Stimulated activated CD8-positive, alpha-beta memory T cell treated with anti-CD3 and anti-CD28 coated beads, Interleukin-4, amount 100 ng/mL, for 4 hours (primary cell): ENCODE measurements around the gene PPIL3.
"Not testable (repeated sequence)": the region's sequence is repeated elsewhere in the genome, so short reads cannot be mapped to it uniquely, and the experiment has no call there.

Experiments used
- DNase-seq, 2 donors: peaks; one replicate each; pipeline ENCODE4 v3.0.0-alpha.2; 2020; ENCODE audit warnings: low read depth in 2 of 2, low spot score in 1 of 2

Gene PPIL3

GRCh38 chr2:200888704-200889625 lies at the start of gene PPIL3, which contains the start of gene NIF3L1:
PPIL3 (minus strand) TSS chr2:200889077; CDS start chr2:200887615, 1,462 bp downstream.
NIF3L1 (plus strand) TSS chr2:200889371; CDS start chr2:200891944, 2,573 bp downstream.
- peak; percentile 94 for DNase-seq

GRCh38 chr2:200930947-200931626 lies 42.2 kb upstream of the PPIL3 start:
- no peak for DNase-seq

GRCh38 chr2:200929334-200930249 lies 40.7 kb upstream of the PPIL3 start:
- DNase-seq, result no peak

DNA sequence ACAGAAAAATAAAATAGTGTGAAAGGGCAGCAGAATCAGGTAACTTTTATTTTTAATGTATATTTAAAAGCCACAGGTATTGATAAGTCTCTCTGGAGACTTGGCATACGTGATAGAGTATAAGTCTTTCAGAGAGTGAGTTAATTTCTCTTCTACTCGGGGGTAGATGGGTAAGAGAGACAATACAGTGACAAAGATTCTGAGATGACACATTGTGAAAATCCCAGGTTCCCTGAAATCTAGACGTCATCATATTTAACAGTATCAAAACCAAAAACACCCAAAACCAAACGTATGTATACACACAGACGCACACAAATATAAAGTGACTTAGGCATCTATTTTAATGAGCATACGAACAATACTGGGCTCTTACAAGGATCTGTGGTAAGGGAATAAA lies 33.6 kb upstream of the PPIL3 start:
- no peak for DNase-seq

DNA sequence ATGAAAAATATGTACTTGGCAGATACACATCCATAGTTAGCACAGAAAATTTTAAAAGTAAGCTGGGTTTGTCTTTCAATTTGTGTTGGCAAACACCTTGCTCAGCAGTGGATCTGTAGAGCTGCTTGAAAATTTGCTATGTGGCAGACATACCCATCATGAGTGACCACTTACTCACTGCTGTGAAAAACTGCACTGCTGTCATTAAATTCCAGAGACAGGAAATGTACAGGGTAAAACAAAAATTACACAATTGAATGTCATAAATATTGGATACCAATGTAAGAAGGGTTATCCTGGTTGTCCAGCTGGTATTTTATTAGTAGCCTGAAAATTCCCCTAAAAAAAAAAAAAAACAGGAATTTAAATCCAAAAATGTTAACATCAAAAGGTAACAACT lies 24.8 kb upstream of the PPIL3 start:
- DNase-seq, result no peak

- DNase-seq, result no peak
Observed at GRCh38 chr2:200909958-200910357, 21.1 kb upstream of the PPIL3 start.

GRCh38 chr2:200905618-200906296 lies 16.9 kb upstream of the PPIL3 start:
- peak; percentile 2 to 13 for DNase-seq

DNA sequence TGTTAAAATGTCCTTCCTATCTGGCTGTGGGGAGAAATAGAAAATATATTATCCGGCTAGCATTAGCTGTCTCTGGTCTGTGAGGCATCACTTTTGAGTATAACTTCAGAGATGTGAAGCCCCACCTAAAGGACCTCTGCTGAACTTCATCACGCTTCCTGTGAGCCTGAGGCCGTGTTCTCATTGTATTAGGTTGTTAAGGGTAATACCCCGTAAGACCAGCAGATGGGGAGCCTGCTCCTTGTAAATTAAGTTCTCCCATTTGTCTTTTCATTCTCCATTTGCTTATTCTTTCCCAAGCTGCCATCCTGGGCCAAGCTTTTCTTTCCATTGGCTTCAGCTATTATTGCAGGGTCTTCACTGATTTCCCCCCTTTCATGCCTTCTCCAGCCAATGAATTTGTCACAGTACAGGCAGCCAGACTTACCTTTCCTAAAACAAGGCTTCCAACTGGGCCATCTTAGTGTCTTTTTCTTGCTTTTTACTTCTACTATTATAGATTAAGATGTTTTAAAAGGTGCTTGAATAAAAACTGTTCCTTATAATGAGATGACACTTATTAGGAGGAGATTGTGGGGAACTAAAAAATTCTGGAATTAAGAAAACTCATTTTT lies 12.7 kb upstream of the PPIL3 start:
- DNase-seq, result peak; percentile 31 to 40

- DNase-seq, result no peak
Observed at GRCh38 chr2:200899482-200899881, 10.6 kb upstream of the PPIL3 start.

- DNase-seq, result not testable (repeated sequence)
Observed at GRCh38 chr2:200881715-200882249, 7.1 kb downstream of the PPIL3 start.

DNA sequence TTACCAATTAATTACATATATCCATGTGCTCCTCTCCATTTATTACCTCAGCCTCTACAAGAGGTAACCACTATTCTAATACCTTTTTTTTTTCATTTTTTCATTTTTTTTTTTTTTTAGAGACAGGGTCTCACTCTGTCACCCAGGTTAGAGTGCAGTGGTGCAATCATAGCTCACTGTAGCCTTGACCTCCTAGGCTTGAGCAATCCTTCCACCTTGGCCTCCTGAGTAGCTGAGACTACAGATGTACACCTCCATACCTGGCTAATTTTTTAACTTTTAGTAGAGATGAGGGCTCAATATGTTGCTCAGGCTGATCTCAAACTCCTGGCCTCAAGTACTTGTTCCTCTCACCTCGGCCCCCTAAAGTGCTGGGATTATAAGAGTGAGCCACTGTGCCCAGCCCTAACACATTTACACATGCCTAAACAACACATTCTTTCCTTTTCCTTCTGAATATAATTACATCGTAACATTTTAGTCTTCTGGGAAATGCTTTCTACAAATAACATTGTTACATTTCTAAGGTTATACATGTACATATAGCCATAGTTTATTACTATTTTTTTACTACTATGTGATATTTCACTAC lies 10.5 kb downstream of the PPIL3 start:
- DNase-seq, result no peak

- no peak for DNase-seq
Observed at GRCh38 chr2:200877443-200877842, 11.4 kb downstream of the PPIL3 start.

- DNase-seq, result no peak
Observed at GRCh38 chr2:200873560-200873959, 15.3 kb downstream of the PPIL3 start.

DNA sequence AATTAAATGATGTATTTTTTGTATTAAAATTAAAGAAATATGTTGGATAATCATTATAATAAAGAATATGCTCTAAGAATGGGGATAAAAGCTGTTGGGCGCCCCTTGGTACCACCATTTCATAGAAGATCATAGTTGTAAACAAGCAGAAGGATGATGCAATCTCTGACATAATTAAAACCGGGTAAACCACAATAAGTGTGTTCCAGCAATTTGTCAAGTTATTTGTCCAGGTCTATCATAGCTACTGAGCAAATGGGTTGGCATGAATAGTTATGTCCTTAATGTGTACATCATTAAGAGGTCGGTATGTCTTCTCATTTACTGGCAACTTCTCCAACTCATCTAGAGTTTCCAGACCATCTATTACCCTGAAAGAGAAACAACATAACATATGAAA lies 17.7 kb downstream of the PPIL3 start:
- DNase-seq, result no peak

- DNase-seq, result no peak
Observed at GRCh38 chr2:200869014-200869413, 19.9 kb downstream of the PPIL3 start.

DNA sequence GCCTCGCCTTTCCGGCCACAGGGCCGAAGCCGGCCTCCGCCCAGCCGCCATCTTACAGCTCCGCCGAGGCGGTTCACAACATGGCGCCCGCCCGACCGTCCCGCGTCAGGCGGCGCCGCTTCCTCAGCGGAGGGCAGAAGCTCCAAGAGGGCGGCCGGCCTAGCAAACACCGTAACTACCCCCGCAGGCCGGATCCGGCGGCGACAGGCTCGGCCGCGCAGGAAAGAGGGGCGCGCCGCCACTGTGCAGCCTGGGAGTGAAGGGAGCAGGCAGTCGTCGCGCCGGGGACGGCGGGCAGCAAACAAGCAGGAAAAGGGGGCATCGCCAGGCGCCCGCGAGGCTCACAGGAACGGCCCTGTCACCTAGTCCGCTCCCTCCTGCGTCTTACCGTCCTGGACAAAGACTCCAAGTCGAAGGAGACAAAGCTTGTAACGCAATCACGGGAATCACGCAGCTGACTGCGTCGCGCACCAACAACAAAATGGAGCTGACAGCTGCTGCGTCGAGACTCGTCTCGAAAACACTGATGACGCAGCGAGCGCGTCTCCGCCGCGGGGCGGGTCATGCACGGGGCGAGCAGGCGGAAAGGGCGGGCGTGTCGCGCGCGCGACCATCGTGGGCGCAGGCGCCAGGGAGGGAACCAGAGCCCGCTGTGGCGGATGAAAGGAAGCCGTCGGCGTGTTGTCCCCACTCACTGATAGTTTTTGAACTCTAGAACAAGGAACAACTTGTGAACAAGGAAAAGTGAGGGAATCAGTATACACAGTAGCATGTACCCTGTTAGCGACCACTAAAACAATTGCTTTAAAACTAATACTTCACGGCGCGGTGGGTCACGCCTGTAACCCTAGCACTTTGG lies 24.5 kb downstream of the PPIL3 start, which contains the start of gene CLK1:
Gene CLK1, minus strand, starts transcription at position 483 of the 859 bp plus-strand sequence. CDS start 2,796 bp downstream, outside the sequence.
- DNase-seq, result peak; percentile 90 to 96

GRCh38 chr2:200863782-200864175 lies 25.1 kb downstream of the PPIL3 start:
- DNase-seq, result no peak

- peak; percentile 21 to 24 for DNase-seq
Observed at GRCh38 chr2:200862532-200863000, 26.3 kb downstream of the PPIL3 start.
